ENCODE measurements around the gene DISC1.

GRCh38 chr1:231576804-231577718 is 49.5 kb upstream of the DISC1 start:
- TF ChIP-seq POLR2AphosphoS5 (IDR thresholded peaks at IDR 0.05; ENCODE audit: low read depth, low read length) (no peak), POLR2A (IDR thresholded peaks at IDR 0.05; ENCODE audit: borderline replicate concordance, extremely low read depth, insufficient read depth, insufficient read length) (no peak), CEBPB (IDR thresholded peaks at IDR 0.05; ENCODE audit: low read depth) (no peak), CTCF (IDR thresholded peaks at IDR 0.05 in 2 of 3, conservative IDR thresholded peaks at IDR 0.05 in 1 of 3; ENCODE audit: borderline replicate concordance in 1 of 3, insufficient read depth in 1 of 3, low read depth in 2 of 3, low read length in 2 of 3) (no peak), ZNF274 (IDR thresholded peaks at IDR 0.05; ENCODE audit: low read depth, low read length) (no peak), TCF7L2 (IDR thresholded peaks at IDR 0.05; ENCODE audit: borderline replicate concordance, extremely low read depth, insufficient read depth, insufficient read length) (no peak), EZH2 (IDR thresholded peaks at IDR 0.05) (no peak), EGR1 (IDR thresholded peaks at IDR 0.05; ENCODE audit: low read depth) (no peak), ELF1 (IDR thresholded peaks at IDR 0.05; ENCODE audit: borderline replicate concordance, low read depth) (no peak), SIN3A (IDR thresholded peaks at IDR 0.05; ENCODE audit: low read depth) (no peak), EZH2phosphoT487 (IDR thresholded peaks at IDR 0.05; ENCODE audit: borderline replicate concordance) (no peak), MAX (IDR thresholded peaks at IDR 0.05) (no peak)
- TF ChIP-seq, protein P1, sequence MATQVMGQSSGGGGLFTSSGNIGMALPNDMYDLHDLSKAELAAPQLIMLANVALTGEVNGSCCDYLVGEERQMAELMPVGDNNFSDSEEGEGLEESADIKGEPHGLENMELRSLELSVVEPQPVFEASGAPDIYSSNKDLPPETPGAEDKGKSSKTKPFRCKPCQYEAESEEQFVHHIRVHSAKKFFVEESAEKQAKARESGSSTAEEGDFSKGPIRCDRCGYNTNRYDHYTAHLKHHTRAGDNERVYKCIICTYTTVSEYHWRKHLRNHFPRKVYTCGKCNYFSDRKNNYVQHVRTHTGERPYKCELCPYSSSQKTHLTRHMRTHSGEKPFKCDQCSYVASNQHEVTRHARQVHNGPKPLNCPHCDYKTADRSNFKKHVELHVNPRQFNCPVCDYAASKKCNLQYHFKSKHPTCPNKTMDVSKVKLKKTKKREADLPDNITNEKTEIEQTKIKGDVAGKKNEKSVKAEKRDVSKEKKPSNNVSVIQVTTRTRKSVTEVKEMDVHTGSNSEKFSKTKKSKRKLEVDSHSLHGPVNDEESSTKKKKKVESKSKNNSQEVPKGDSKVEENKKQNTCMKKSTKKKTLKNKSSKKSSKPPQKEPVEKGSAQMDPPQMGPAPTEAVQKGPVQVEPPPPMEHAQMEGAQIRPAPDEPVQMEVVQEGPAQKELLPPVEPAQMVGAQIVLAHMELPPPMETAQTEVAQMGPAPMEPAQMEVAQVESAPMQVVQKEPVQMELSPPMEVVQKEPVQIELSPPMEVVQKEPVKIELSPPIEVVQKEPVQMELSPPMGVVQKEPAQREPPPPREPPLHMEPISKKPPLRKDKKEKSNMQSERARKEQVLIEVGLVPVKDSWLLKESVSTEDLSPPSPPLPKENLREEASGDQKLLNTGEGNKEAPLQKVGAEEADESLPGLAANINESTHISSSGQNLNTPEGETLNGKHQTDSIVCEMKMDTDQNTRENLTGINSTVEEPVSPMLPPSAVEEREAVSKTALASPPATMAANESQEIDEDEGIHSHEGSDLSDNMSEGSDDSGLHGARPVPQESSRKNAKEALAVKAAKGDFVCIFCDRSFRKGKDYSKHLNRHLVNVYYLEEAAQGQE (IDR thresholded peaks at IDR 0.05; ENCODE audit: low read depth) = no peak
